H9 (cell line): ENCODE data around the gene INPP4A. TPM values are rescaled to one million over a fixed set of nuclear protein-coding genes. Genes with fewer than 3 reads are reported as not detected.

Experiments
- DNase-seq: peaks from one replicate; pipeline ENCODE4 v3.0.0-alpha.2; 2017
- H2AFZ ChIP-seq: one replicate; pipeline ENCODE4 v1.6.1; 2013; ENCODE audit warnings: mild to moderate bottlenecking, low read length, control low read depth, moderate library complexity
- H2AK5ac ChIP-seq: 2 replicates; pipeline ENCODE4 v1.6.1; 2013; ENCODE audit warnings: low read length, control low read depth, mixed read lengths; ENCODE audit not compliant: insufficient read length
- H2BK120ac ChIP-seq: one replicate; pipeline ENCODE4 v1.6.1; 2013; ENCODE audit warnings: low read depth, mild to moderate bottlenecking, low read length, control low read depth, inconsistent platforms; ENCODE audit not compliant: poor library complexity, severe bottlenecking
- H2BK12ac ChIP-seq: 2 replicates; pipeline ENCODE4 v1.6.1; 2013; ENCODE audit warnings: low read length, control low read depth, mixed read lengths, low read depth; ENCODE audit not compliant: insufficient read length
- H2BK15ac ChIP-seq: 2 replicates; pipeline ENCODE4 v1.6.1; 2013; ENCODE audit warnings: low read depth, low read length, control low read depth
- H2BK20ac ChIP-seq: one replicate; pipeline ENCODE4 v1.6.1; 2013; ENCODE audit warnings: low read depth, mild to moderate bottlenecking, low read length, control low read depth, inconsistent platforms; ENCODE audit not compliant: poor library complexity, severe bottlenecking
- H2BK5ac ChIP-seq: 2 replicates; pipeline ENCODE4 v1.6.1; 2013; ENCODE audit warnings: low read length, control low read depth, mixed read lengths; ENCODE audit not compliant: insufficient read length
- H3K14ac ChIP-seq: 2 replicates; pipeline ENCODE4 v1.6.1; 2013; ENCODE audit warnings: low read length, control low read depth; ENCODE audit not compliant: insufficient read depth
- H3K18ac ChIP-seq: 2 replicates; pipeline ENCODE4 v1.6.1; 2013; ENCODE audit warnings: low read depth, mild to moderate bottlenecking, mixed read lengths, low read length, control low read depth; ENCODE audit not compliant: insufficient read length
- H3K23ac ChIP-seq: 2 replicates; pipeline ENCODE4 v1.6.1; 2013; ENCODE audit warnings: low read length, control low read depth, mixed read lengths, low read depth; ENCODE audit not compliant: insufficient read length
- H3K23me2 ChIP-seq: 2 replicates; pipeline ENCODE4 v1.6.1; 2013; ENCODE audit warnings: low read depth, mild to moderate bottlenecking, mixed read lengths, low read length, control low read depth; ENCODE audit not compliant: insufficient read length, poor library complexity, severe bottlenecking
- H3K27ac ChIP-seq: 2 replicates; pipeline ENCODE4 v1.5.1; 2013; ENCODE audit warnings: low read length, control low read depth, mixed read lengths, low read depth; ENCODE audit not compliant: insufficient read length
- H3K27me3 ChIP-seq: 2 replicates; pipeline ENCODE4 v1.6.1; 2013; ENCODE audit warnings: low read length, control low read depth, inconsistent platforms; ENCODE audit not compliant: insufficient read depth
- H3K4ac ChIP-seq: 2 replicates; pipeline ENCODE4 v1.6.1; 2013; ENCODE audit warnings: low read depth, mild to moderate bottlenecking, control low read depth, inconsistent platforms, low read length, moderate library complexity
- H3K4me1 ChIP-seq: 2 replicates; pipeline ENCODE4 v1.6.1; 2013; ENCODE audit warnings: low read length, control low read depth, inconsistent platforms; ENCODE audit not compliant: insufficient read depth
- H3K4me2 ChIP-seq: 2 replicates; pipeline ENCODE4 v1.6.1; 2013; ENCODE audit warnings: low read length, control low read depth, mixed read lengths; ENCODE audit not compliant: insufficient read length, insufficient read depth
- H3K56ac ChIP-seq: 2 replicates; pipeline ENCODE4 v1.6.1; 2013; ENCODE audit warnings: low read depth, mild to moderate bottlenecking, mixed read lengths, low read length, control low read depth; ENCODE audit not compliant: insufficient read length
- H3K79me1 ChIP-seq: 2 replicates; pipeline ENCODE4 v1.6.1; 2013; ENCODE audit warnings: low read depth, mild to moderate bottlenecking, moderate library complexity, low read length, control low read depth, inconsistent platforms; ENCODE audit not compliant: insufficient read depth, poor library complexity, severe bottlenecking
- H3K79me2 ChIP-seq: 2 replicates; pipeline ENCODE4 v1.6.1; 2013; ENCODE audit warnings: low read length, control low read depth, inconsistent platforms; ENCODE audit not compliant: insufficient read depth
- H3K9ac ChIP-seq: 2 replicates; pipeline ENCODE4 v1.6.1; 2013; ENCODE audit warnings: low read length, control low read depth, mixed read lengths; ENCODE audit not compliant: insufficient read length; ENCODE audit errors: extremely low read depth
- H3K9me3 ChIP-seq: one replicate; pipeline ENCODE4 v1.6.1; 2013; ENCODE audit warnings: low read depth, low read length, inconsistent platforms; ENCODE audit not compliant: control insufficient read depth
- H3T11ph ChIP-seq: one replicate; pipeline ENCODE4 v1.6.1; 2013; ENCODE audit warnings: mild to moderate bottlenecking, low read length, control low read depth, inconsistent platforms
- H4K20me1 ChIP-seq: one replicate; pipeline ENCODE4 v1.6.1; 2013; ENCODE audit not compliant: control insufficient read depth, insufficient read length, insufficient read depth
- H4K5ac ChIP-seq: 2 replicates; pipeline ENCODE4 v1.6.1; 2013; ENCODE audit warnings: low read depth, mild to moderate bottlenecking, mixed read lengths, low read length, control low read depth; ENCODE audit not compliant: insufficient read length
- H4K8ac ChIP-seq: replicated peaks from 2 replicates; pipeline ENCODE4 v1.6.1; 2013; ENCODE audit warnings: low read length, control low read depth, mixed read lengths, low read depth; ENCODE audit not compliant: insufficient read length
- H4K91ac ChIP-seq: 2 replicates; pipeline ENCODE4 v1.6.1; 2013; ENCODE audit warnings: low read depth, mild to moderate bottlenecking, moderate library complexity, mixed read lengths, low read length, control low read depth; ENCODE audit not compliant: insufficient read length
- H3K27ac Mint-ChIP-seq, 3 experiments: 2 replicates in 2 of 3; 3 replicates in 1 of 3; pipeline ENCODE4 v1.8.0; 2020 to 2021; ENCODE audit warnings: mixed read lengths in 3 of 3, mild to moderate bottlenecking in 1 of 3, moderate library complexity in 1 of 3
- H3K27me3 Mint-ChIP-seq: 2 replicates; pipeline ENCODE4 v1.8.0; 2021; ENCODE audit warnings: low read depth, mild to moderate bottlenecking, moderate library complexity, mixed read lengths
- H3K36me3 Mint-ChIP-seq, 3 experiments: 2 replicates in 2 of 3; 3 replicates in 1 of 3; pipeline ENCODE4 v1.8.0; 2020 to 2021; ENCODE audit warnings: low read depth in 3 of 3, mixed read lengths in 3 of 3; ENCODE audit not compliant: insufficient read depth in 1 of 3
- H3K4me1 Mint-ChIP-seq, 2 experiments: 2 replicates each; pipeline ENCODE4 v1.8.0; 2020; ENCODE audit warnings: mixed read lengths in 2 of 2
- H3K4me3 Mint-ChIP-seq, 2 experiments: 2 replicates in 1 of 2; 3 replicates in 1 of 2; pipeline ENCODE4 v1.8.0; 2020 to 2021; ENCODE audit warnings: mild to moderate bottlenecking in 2 of 2, mixed read lengths in 2 of 2, moderate library complexity in 1 of 2
- H3K9me3 Mint-ChIP-seq, 2 experiments: 2 replicates in 1 of 2; 3 replicates in 1 of 2; pipeline ENCODE4 v1.8.0; 2020; ENCODE audit warnings: mild to moderate bottlenecking in 2 of 2, mixed read lengths in 2 of 2, moderate library complexity in 1 of 2
- WGBS: extraction: QIAGEN DNeasy Blood & Tissue Kit; methylation state at CpG from one replicate; pipeline ENCODE4 v1.1.7; 2013; ENCODE audit warnings: missing lambda C conversion rate, low lambda C conversion rate, mixed read lengths; ENCODE audit not compliant: insufficient read length; ENCODE audit errors: extremely low coverage; 5-methylcytosine and 5-hydroxymethylcytosine counted together
- total RNA-seq: library from RNA; stranded (reverse); gene quantifications from 2 replicates; pipeline ENCODE4 v1.2.1, GENCODE V29; 2021
- TF ChIP-seq, protein P1 (sequence below): fragments of 200-600 bp; sonication (generic); conservative IDR thresholded peaks from 3 replicates; pipeline ENCODE4 v1.8.0; 2021; ENCODE audit warnings: antibody characterized with exemption, mild to moderate bottlenecking

The INPP4A gene
- total RNA-seq, 1 experiment from 2014 or later: 55.2 TPM

DNA sequence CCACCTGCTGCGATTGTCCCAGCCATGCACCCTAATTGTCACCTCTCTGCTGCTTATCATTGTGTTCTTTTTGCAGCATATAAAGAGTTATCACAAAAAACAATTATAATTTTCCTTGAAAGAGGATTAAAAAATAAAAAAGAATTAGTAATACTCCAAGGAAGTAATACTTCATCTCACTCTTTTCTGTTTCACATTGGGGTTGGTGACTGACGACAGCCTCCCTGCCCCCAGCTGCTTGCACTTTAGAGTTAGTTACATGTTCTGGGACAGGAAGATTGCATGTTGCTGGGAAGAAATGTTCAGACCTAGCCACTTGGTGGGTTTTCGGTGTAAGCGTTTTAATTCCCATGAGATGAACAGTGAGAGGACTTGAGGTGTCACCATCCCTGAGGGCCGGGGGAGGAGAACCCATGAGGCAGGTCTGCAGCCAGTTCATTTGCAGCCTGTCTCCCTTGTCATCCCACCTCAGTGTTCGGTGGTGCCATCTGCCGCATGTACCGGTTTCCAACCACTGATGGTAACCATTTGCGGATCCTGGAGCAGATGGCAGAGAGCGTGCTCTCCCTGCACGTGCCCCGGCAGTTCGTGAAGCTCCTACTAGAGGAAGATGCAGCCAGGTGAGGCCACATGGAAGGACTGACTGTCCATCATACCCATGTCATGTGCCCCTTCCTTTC, 94.5 kb downstream of the INPP4A start:
- Histone ChIP-seq H2BK5ac (no peak overlapping the region), H3T11ph (no peak overlapping the region), H3K9me3 (no peaks in the 10 kb centered on the region), H3K23me2 (no peaks in the 10 kb centered on the region), H2BK12ac (no peak overlapping the region), H3K79me1 (no peaks in the 10 kb centered on the region), H3K18ac (no peak overlapping the region), H3K56ac (no peak overlapping the region), H3K14ac (no peak overlapping the region), H3K4ac (no peak overlapping the region), H4K8ac (no peak overlapping the region), H2BK120ac (no peak overlapping the region), H3K23ac (no peak overlapping the region), H3K27me3 (no peaks in the 10 kb centered on the region), H3K4me2 (no peak overlapping the region), H3K27ac (no peak overlapping the region), H4K20me1 (no peaks in the 10 kb centered on the region), H3K4me1 (no peaks in the 10 kb centered on the region), H2BK20ac (no peak overlapping the region), H4K5ac (no peak overlapping the region), H2BK15ac (no peak overlapping the region), H3K9ac (no peak overlapping the region), H4K91ac (no peak overlapping the region), H2AK5ac (no peak overlapping the region), H3K79me2 (no peaks in the 10 kb centered on the region), H2AFZ (no peak overlapping the region)
- H3K36me3 Mint-ChIP-seq: peaks cover 30 to 71% (median 59%) of the 10 kb centered on the region in 3 experiments
- no peaks in the 10 kb centered on the region for H3K4me1 Mint-ChIP-seq
- H3K27ac Mint-ChIP-seq: no peak overlapping the region
- TF ChIP-seq, protein P1, sequence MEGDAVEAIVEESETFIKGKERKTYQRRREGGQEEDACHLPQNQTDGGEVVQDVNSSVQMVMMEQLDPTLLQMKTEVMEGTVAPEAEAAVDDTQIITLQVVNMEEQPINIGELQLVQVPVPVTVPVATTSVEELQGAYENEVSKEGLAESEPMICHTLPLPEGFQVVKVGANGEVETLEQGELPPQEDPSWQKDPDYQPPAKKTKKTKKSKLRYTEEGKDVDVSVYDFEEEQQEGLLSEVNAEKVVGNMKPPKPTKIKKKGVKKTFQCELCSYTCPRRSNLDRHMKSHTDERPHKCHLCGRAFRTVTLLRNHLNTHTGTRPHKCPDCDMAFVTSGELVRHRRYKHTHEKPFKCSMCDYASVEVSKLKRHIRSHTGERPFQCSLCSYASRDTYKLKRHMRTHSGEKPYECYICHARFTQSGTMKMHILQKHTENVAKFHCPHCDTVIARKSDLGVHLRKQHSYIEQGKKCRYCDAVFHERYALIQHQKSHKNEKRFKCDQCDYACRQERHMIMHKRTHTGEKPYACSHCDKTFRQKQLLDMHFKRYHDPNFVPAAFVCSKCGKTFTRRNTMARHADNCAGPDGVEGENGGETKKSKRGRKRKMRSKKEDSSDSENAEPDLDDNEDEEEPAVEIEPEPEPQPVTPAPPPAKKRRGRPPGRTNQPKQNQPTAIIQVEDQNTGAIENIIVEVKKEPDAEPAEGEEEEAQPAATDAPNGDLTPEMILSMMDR: no peak
- no peak overlapping the region for H3K4me3 Mint-ChIP-seq
- H3K27me3 Mint-ChIP-seq: no peaks in the 10 kb centered on the region
- DNase-seq: no peak
- no CpG with 5 or more reads among the region's 13 CpGs for WGBS
- no peaks in the 10 kb centered on the region for H3K9me3 Mint-ChIP-seq
